ENCODE data around the gene REG1B.

GRCh38 chr2:79084495-79085135 is 3.2 kb downstream of the REG1B start:
- TF ChIP-seq RFX5 (IDR thresholded peaks at IDR 0.05; ENCODE audit: low read length) (no peak), CTCF (IDR thresholded peaks at IDR 0.05) (no peak)

Measured in SK-N-SH (cell line).